Measurements from ENCODE around the gene KIF25. TPM values are rescaled to one million over a fixed set of nuclear protein-coding genes. Genes with fewer than 3 reads are reported as not detected.

Gene KIF25
- total RNA-seq, 2 donors from 2014 or later = 0.22 to 0.27 TPM

DNA sequence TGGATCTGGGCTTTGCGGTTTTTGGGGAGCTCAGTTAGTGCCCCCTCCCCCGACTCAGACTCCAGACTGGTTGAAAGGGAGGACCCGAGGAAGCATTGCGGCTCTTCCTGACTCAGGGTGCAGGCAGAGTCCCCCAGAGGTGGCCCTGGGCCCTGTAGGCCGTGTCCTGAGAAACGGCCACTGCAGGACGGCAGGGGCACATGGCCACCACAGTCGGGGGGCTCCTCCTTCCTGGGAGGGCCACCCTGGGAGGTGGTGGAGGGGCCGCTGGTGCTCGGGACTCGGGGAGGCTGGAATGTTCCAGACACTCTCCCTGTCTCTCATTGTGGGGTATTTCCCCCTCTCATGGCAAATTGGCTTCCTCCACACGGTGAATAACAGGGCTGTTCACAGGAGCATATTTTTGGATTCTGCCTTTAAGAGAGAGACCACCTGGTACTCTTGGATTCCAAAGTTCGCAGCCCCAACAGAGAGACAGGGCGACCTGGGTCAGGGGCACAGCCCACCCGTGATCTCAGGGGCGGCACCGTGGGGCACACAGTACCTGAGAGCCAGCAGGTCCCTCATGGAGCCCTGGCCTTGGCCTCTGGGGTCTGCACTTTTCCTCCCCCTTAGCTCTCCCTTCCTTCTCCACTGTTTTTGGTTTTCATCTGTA is 45.8 kb downstream of the KIF25 start:
- no peak for ATAC-seq
- peak in 1 of 2 donors; percentile 18 for DNase-seq
- intact Hi-C loops (cut with DNase I, micrococcal nuclease) = no loop called here

- intact Hi-C loops (cut with DNase I, micrococcal nuclease) = no loop called here
- DNase-seq (peak in 1 of 2 donors; percentile 16), ATAC-seq (no peak)
Observed at GRCh38 chr6:168043848-168044415, 46.5 kb downstream of the KIF25 start.

DNA sequence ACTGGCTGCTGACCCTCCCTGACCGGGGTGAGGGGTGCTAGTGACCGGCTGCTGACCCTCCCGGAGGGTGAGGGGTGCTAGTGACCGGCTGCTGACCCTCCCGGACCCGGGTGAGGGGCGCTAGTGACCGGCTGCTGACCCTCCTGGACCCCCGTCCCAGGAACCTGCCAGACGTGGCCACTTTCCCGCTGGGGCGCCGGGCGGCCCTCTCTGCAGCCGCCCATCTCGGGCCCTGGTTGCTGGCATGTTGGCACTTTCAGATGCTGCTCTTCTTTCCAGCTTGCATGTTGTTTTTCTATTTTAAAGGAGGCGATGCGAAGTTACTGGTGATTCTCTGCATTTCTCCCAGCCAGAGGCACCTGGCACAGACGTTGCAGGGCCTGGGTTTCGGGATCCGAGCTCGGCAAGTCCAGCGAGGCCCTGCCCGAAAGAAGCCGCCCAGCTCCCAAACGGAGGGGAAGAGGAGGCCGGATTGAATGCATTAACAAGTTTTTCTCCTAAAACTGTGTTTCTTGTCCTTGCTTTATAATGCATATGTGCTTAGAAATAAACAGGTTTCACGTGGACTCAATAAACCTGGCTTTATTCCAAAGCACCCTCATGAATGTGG is 47.2 kb downstream of the KIF25 start:
- intact Hi-C loops (cut with DNase I, micrococcal nuclease) = no loop called here
- DNase-seq = peak in 1 of 2 donors; percentile 14
- no peak for ATAC-seq

DNA sequence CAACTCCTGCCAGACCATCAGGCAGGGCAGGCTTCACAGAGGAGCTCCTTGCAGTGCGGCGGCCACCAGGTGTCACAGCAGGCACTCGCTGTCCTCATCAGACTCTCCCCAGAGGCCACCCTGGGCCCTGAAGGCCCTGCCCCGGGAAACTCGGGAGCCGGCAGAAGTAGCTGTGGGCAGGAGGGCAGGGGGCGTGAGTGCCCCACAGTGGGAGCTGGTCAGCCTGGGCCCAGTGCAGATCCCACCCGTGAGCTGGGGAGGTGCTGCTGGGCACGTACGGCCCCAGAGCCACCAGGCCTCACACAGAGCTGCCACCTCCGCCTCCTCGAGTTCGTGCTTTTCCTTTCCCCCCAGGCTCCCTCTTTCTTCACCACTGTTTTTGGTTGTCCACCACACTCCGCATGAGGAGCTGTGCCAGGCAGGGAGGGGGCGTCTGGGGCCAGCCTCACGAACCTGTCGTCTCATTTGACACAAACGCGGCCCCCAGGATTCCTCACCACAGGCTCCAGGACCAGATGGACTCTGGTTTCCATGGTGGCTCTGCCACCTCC is 47.7 kb downstream of the KIF25 start:
- intact Hi-C loops (cut with DNase I, micrococcal nuclease) = no loop called here
- no peak for DNase-seq
- peak; percentile 24 for ATAC-seq

GRCh38 chr6:168045706-168046620 is 48.5 kb downstream of the KIF25 start:
- ATAC-seq = no peak
- intact Hi-C loops (cut with DNase I, micrococcal nuclease) = no loop called here
- DNase-seq = no peak

- intact Hi-C loops (cut with DNase I, micrococcal nuclease) = no loop called here
- ATAC-seq (no peak), DNase-seq (no peak)
Observed at GRCh38 chr6:168046696-168047095, 49.2 kb downstream of the KIF25 start.

GRCh38 chr6:168047841-168048723 is 50.6 kb downstream of the KIF25 start:
- no peak for DNase-seq
- no peak for ATAC-seq
- intact Hi-C loops (cut with DNase I, micrococcal nuclease) = no loop called here

DNA sequence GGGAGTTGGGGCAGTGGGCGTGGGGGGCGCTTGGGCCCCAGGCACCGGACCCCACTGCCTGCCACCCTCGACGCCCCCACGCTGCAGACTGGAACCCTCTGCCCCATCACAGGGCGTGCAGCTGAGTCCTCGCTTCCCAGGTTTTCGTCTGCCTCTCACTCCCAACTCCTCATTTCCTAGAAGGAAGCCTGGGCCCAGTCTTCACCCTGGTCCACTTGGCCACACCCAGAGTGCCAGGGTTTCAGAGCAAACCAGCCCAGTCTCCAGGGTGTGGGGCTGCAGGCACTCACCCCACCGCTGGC is 51.2 kb downstream of the KIF25 start:
- DNase-seq (no peak), ATAC-seq (no peak)
- intact Hi-C loops (cut with DNase I, micrococcal nuclease) = no loop called here

DNA sequence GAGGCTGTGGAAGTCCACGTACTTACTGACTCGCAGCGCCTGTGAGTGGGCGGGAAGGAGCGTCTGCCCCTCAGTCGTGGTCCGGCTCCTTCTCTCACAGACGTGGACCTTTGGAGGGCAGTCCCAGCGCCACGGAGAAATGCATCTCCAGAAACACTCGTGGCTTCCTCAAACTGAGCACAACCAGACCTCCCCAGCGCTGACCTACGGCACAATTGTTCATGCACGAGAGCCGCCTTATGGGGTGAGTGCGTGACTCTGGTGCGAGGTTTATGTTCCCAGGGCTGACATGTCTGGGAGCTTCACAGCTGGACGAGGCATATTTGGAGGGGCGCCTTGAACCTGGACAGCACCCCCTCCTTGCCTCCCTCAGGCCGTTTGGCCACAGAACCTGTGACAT is 51.8 kb downstream of the KIF25 start:
- no peak for DNase-seq
- intact Hi-C loops (cut with DNase I, micrococcal nuclease) = no loop called here
- no peak for ATAC-seq

DNA sequence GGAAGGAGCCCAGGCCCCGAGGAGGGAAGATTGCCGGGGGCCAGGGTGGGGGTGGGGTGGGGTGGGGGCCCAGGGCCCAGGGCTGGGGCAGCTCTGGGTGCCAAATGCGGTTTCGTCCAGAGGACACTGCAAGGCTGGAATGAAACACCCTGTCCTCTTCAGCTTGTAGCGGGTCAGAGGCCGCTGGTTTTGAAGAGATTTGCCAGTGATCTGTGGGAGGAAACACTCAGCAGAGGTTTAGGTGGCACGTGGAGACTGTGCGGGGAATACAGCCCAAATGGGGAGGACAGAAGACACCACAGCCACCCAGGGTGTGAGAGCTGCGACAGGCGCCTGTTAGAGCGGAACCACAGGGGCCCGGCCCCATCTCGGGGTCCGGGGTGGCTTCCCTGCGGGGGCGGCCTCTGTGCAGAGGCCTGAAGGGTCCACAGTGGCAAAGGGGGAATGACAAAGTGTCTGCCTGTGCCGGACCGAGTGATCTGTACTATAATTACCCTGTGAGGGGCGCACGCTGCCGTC is 52.3 kb downstream of the KIF25 start:
- intact Hi-C loops (cut with DNase I, micrococcal nuclease) = no loop called here

GRCh38 chr6:168050225-168050880 is 52.9 kb downstream of the KIF25 start:
- ATAC-seq (no peak), DNase-seq (no peak)
- intact Hi-C loops (cut with DNase I, micrococcal nuclease) = no loop called here

More for the DNA sequence above, 52.3 kb downstream of the KIF25 start:
- no peak for ATAC-seq
- no peak for DNase-seq

DNA sequence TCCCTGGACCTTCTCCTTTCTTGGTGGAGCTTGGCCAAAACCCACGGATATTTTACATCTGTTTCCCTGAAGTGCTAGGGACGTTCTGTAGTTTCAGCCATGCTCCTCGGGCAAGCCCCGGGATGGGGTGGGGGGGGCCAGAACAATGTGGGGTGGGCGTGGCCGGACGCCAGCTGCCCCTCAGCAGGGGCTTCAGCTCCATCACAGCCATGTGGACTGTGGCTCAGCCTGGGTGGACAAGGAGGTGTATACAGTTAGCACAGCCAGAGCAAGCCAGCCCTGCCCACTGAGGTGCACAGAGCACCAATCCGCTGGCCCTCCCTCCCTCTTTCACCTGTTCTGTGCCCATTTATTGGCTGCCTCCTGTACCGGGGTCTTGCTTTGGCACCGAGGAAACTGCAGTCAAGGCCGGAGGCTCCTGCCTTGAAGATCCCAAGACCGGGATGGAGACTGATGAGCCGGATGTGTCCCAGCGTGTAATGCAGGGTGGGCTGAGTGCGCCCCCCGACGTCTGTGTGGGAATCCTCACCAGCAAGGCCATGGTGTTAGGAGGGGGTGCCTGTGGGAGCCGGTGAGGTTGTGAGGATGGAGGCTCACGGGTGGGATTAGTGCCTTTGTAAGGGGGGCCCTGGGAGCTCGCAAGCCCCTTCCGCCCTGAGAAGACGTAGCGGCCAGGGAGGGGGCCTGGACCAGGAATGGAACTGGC is 53.6 kb downstream of the KIF25 start:
- no peak for ATAC-seq
- intact Hi-C loops (cut with DNase I, micrococcal nuclease) = no loop called here

DNA sequence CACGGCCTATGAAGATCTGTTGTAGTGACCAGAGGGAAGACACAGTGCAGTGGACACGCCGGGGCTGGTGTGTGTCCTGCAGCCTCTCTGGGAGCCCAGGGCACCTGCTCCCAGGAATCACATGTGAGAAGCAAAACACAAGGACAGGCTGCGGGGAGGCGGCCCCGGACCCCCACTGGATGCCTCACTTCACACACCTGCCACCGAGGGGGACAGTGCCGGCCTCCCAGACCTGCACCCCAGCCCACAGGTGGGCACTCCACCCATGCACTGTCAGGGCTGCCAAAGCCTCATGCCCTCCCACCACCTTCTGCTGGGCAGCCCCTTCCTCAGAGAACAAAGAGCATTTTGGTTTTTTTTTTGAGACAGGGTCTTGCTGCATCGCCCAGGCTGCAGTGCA is 54.2 kb downstream of the KIF25 start:
- ATAC-seq (no peak), DNase-seq (no peak)
- intact Hi-C loops (cut with DNase I, micrococcal nuclease) = no loop called here

More for the DNA sequence above, 53.6 kb downstream of the KIF25 start:
- DNase-seq = no peak

DNA sequence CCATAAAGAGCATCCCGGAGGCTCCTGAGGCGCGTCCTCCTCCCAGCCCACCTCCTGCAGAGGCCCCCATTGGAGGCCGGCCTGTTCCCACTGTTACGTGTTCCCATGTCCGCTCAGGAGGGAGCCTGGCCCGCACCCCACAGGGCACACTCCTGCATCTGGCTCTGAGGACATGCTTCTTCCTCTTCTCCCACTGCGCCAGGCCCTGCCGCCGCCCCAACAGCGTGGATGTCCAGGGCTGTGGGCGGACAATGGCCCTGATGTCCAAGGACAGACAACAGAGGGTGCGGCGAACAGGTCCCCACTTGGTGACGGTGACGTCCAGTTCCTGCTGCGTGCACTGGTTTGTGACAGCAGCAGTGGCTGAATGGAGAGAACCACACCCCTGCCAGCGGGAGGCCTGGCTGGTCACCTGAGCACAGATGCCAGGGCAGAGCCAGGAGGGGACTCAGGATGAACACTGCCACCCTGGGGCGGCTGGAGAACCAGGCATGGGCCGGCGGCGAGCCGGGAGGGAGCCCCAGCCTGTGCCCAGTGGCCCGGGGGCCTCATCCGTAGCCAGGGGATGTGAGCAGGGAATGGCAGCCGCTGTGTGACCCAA is 54.9 kb downstream of the KIF25 start:
- intact Hi-C loops (cut with DNase I, micrococcal nuclease) = no loop called here

GRCh38 chr6:168053086-168053956 is 55.9 kb downstream of the KIF25 start:
- ATAC-seq = no peak
- intact Hi-C loops (cut with DNase I, micrococcal nuclease) = no loop called here
- DNase-seq = no peak

More for the DNA sequence above, 54.9 kb downstream of the KIF25 start:
- DNase-seq (peak; percentile 83 to 89), ATAC-seq (peak; percentile 81)

GRCh38 chr6:168053957-168054471 is 56.5 kb downstream of the KIF25 start:
- ATAC-seq (no peak), DNase-seq (no peak)
- intact Hi-C loops (cut with DNase I, micrococcal nuclease) = no loop called here

Data from left colon (tissue), 2 donors.